OCI-LY7 (cell line): Measurements from ENCODE around the gene TAAR5. TPM values are rescaled to one million over a fixed set of nuclear protein-coding genes. Genes with fewer than 3 reads are reported as not detected.

Source experiments
- BruUV-seq: library from RNA; stranded (reverse); fragments of 400-500 nt; replicated peaks from 2 replicates; lab custom pipeline; 2021; lab: Mats Ljungman, UMichigan
- CTCF ChIA-PET: fragments of 300-600 bp; sonication (Branson Sonifier 250); formaldehyde crosslinking; loops from one replicate; lab custom pipeline; 2022; ENCODE audit warnings: antibody characterized with exemption; ENCODE audit not compliant: unreplicated experiment; lab: Charles Lee
- POLR2A ChIA-PET: fragments of 300-600 bp; sonication (Branson Sonifier 250); formaldehyde crosslinking; loops from one replicate; lab custom pipeline; 2022; ENCODE audit warnings: antibody characterized with exemption; lab: Charles Lee
- DNase-seq: peaks from one replicate; pipeline ENCODE4 v3.0.0-alpha.2; 2015; ENCODE audit warnings: low spot score
- H2AFZ ChIP-seq: fragments of 200-600 bp; sonication (generic), shearing (Covaris generic); 2 replicates; pipeline ENCODE4 v1.6.1; 2014; ENCODE audit warnings: mild to moderate bottlenecking, antibody characterized with exemption, low read length, moderate library complexity
- H3K27ac ChIP-seq: fragments of 200-600 bp; sonication (generic); 2 replicates; pipeline ENCODE4 v1.5.1; 2014; ENCODE audit warnings: mixed run types, low read depth, mild to moderate bottlenecking, moderate library complexity, low read length, inconsistent platforms; ENCODE audit not compliant: poor library complexity, severe bottlenecking
- H3K36me3 ChIP-seq: fragments of 200-600 bp; sonication (generic); 2 replicates; pipeline ENCODE4 v1.6.1; 2014; ENCODE audit warnings: mild to moderate bottlenecking, antibody characterized with exemption, low read length, moderate library complexity, mixed read lengths; ENCODE audit not compliant: insufficient read depth
- H3K4me1 ChIP-seq: fragments of 200-600 bp; sonication (generic); 2 replicates; pipeline ENCODE4 v1.5.1; 2014; ENCODE audit warnings: mild to moderate bottlenecking, low read length; ENCODE audit not compliant: insufficient read depth, poor library complexity, severe bottlenecking
- H3K4me2 ChIP-seq: fragments of 200-600 bp; sonication (generic); 2 replicates; pipeline ENCODE4 v1.6.1; 2014; ENCODE audit warnings: mild to moderate bottlenecking, low read length
- H3K4me3 ChIP-seq: fragments of 200-600 bp; sonication (generic); 2 replicates; pipeline ENCODE4 v1.5.1; 2014; ENCODE audit warnings: mild to moderate bottlenecking, low read depth, low read length; ENCODE audit not compliant: poor library complexity, severe bottlenecking
- H3K79me2 ChIP-seq: fragments of 200-600 bp; sonication (generic); 2 replicates; pipeline ENCODE4 v1.6.1; 2016; ENCODE audit warnings: low read depth, mild to moderate bottlenecking, low read length, moderate library complexity, mixed read lengths; ENCODE audit not compliant: insufficient read depth
- H3K9me2 ChIP-seq: fragments of 200-600 bp; sonication (generic); 2 replicates; pipeline ENCODE4 v1.6.1; 2016; ENCODE audit warnings: mild to moderate bottlenecking, low read length, mixed read lengths; ENCODE audit not compliant: insufficient read depth
- H3K9me3 ChIP-seq: fragments of 200-600 bp; sonication (generic); 2 replicates; pipeline ENCODE4 v1.6.1; 2014; ENCODE audit warnings: mild to moderate bottlenecking, mixed run types, low read length, mixed read lengths
- H4K20me1 ChIP-seq: fragments of 200-600 bp; sonication (generic); 2 replicates; pipeline ENCODE4 v1.6.1; 2014; ENCODE audit warnings: mild to moderate bottlenecking, antibody characterized with exemption, low read length, moderate library complexity, mixed read lengths; ENCODE audit not compliant: insufficient read depth
- CTCF ChIP-seq: fragments of 200-600 bp; sonication (generic); conservative IDR thresholded peaks from 2 replicates; pipeline ENCODE4 v1.5.1; 2014; ENCODE audit warnings: mild to moderate bottlenecking, antibody characterized with exemption, low read length, moderate library complexity, mixed read lengths
- EZH2phosphoT487 ChIP-seq: fragments of 200-600 bp; sonication (generic); IDR thresholded peaks from 2 replicates; pipeline ENCODE4 v1.6.1; 2018; ENCODE audit warnings: low read depth, borderline replicate concordance, mild to moderate bottlenecking, mixed run types, antibody characterized with exemption, low read length, moderate library complexity, mixed read lengths
- intact Hi-C: fragments of 100-400 bp; cut with micrococcal nuclease; formaldehyde crosslinking; loops from one replicate; pipeline ENCODE4 v1.10.0; 2022; ENCODE audit not compliant: unreplicated experiment
- total RNA-seq, 2 experiments: library from RNA; depleted of rRNA in 1 of 2; stranded (reverse); fragments of >200 nt in 1 of 2; shearing (Covaris generic) in 1 of 2; gene quantifications; 2 replicates each; pipeline ENCODE4 v1.2.3, GENCODE V29; 2014 to 2022

TAAR5 gene
- total RNA-seq, 2 experiments from 2014 or later, result not detected

GRCh38 chr6:132571774-132572173 is 17.8 kb downstream of the TAAR5 start:
- no TSS peak for BruUV-seq
- CTCF ChIA-PET, result no interaction called here

GRCh38 chr6:132570221-132570777 is 19.2 kb downstream of the TAAR5 start, which contains the start of gene TAAR6:
TAAR6 (plus strand) TSS chr6:132570322; CDS start chr6:132570322, 0 bp downstream.
- no peaks in the 10 kb centered on the region for H3K9me2 ChIP-seq
- TF ChIP-seq CTCF, result no peak
- TF ChIP-seq EZH2phosphoT487, result no peak
- intact Hi-C loops, result no loop called here
- POLR2A ChIA-PET, result no interaction called here
- CTCF ChIA-PET, result no interaction called here
- no peaks in the 10 kb centered on the region for H4K20me1 ChIP-seq
- no peak within 1 kb of the TSS for H3K4me3 ChIP-seq
- no peaks in the 10 kb centered on the region for H3K9me3 ChIP-seq
- no peak for DNase-seq
- no peaks in the 10 kb centered on the region for H3K36me3 ChIP-seq
- H2AFZ ChIP-seq, result no peak within 1 kb of the TSS
- no peaks in the 10 kb centered on the region for H3K79me2 ChIP-seq
- BruUV-seq, result no TSS peak
- no peak within 1 kb of the TSS for H3K4me2 ChIP-seq
- H3K4me1 ChIP-seq, result no peaks in the 10 kb centered on the region
- no peak within 1 kb of the TSS for H3K27ac ChIP-seq

More at GRCh38 chr6:132571774-132572173, 17.8 kb downstream of the TAAR5 start:
- H2AFZ ChIP-seq, result no peak overlapping the region
- no peaks in the 10 kb centered on the region for H3K9me3 ChIP-seq
- intact Hi-C loops, result no loop called here
- H3K4me1 ChIP-seq, result no peaks in the 10 kb centered on the region
- no peaks in the 10 kb centered on the region for H4K20me1 ChIP-seq
- TF ChIP-seq CTCF (no peak), EZH2phosphoT487 (no peak)
- no peak overlapping the region for H3K4me2 ChIP-seq
- H3K27ac ChIP-seq, result no peak overlapping the region
- H3K79me2 ChIP-seq, result no peaks in the 10 kb centered on the region
- H3K4me3 ChIP-seq, result no peak overlapping the region
- DNase-seq, result no peak
- POLR2A ChIA-PET, result interaction anchor here (0.6 to 1.2 kb wide), 2 partner anchors 10 to 31 kb away, joined by 3 to 5 read pairs; no protein-coding TSS in a partner anchor
- no peaks in the 10 kb centered on the region for H3K36me3 ChIP-seq
- H3K9me2 ChIP-seq, result no peaks in the 10 kb centered on the region

GRCh38 chr6:132569170-132569569 is 20.4 kb downstream of the TAAR5 start:
- intact Hi-C loops, result no loop called here
- POLR2A ChIA-PET, result no interaction called here
- CTCF ChIA-PET, result no interaction called here
- TF ChIP-seq CTCF (no peak), EZH2phosphoT487 (no peak)
- H3K4me3 ChIP-seq, result no peak overlapping the region
- BruUV-seq, result no TSS peak
- H3K9me3 ChIP-seq, result no peaks in the 10 kb centered on the region
- no peaks in the 10 kb centered on the region for H3K9me2 ChIP-seq
- H2AFZ ChIP-seq, result no peak overlapping the region
- H3K36me3 ChIP-seq, result no peaks in the 10 kb centered on the region
- DNase-seq, result no peak
- H3K4me1 ChIP-seq, result no peaks in the 10 kb centered on the region
- H3K4me2 ChIP-seq, result no peak overlapping the region
- no peaks in the 10 kb centered on the region for H3K79me2 ChIP-seq
- no peaks in the 10 kb centered on the region for H4K20me1 ChIP-seq
- no peak overlapping the region for H3K27ac ChIP-seq
